Peyer's patch (tissue), 4 donors: ENCODE results near the gene PCDHB13.
"Not testable (repeated sequence)": the region's sequence is repeated elsewhere in the genome, so short reads cannot be mapped to it uniquely, and the experiment has no call there.

Source experiments
- CTCF ChIP-seq, 6 experiments: fragments of 450-650 bp in 4 of 6; fragments of 200-600 bp in 2 of 6; sonication (generic) in 1 of 6; IDR thresholded peaks; one replicate each; pipeline ENCODE4 v1.5.1; 2017 to 2019; ENCODE audit warnings: antibody characterized with exemption in 6 of 6, mild to moderate bottlenecking in 3 of 6, moderate library complexity in 1 of 6
- POLR2A ChIP-seq, 2 donors: fragments of 450-650 bp; IDR thresholded peaks; one replicate each; pipeline ENCODE4 v1.5.1; 2017; ENCODE audit warnings: antibody characterized with exemption in 2 of 2, mild to moderate bottlenecking in 2 of 2, moderate library complexity in 2 of 2

GRCh38 chr5:141194332-141194731, 19.4 kb upstream of the PCDHB13 start:
- TF ChIP-seq POLR2A, CTCF (IDR thresholded peaks at IDR 0.05): not testable (repeated sequence)
